Measurements from ENCODE around the gene CCL16. TPM values are rescaled to one million over a fixed set of nuclear protein-coding genes. Genes with fewer than 3 reads are reported as not detected.

CCL16 gene
- total RNA-seq, 4 donors from 2014 or later, result 0.42 TPM; not detected in 3

- intact Hi-C loops (cut with DNase I), result no loop called here
- Histone ChIP-seq H3K9me3 (peaks cover 0 to 6% (median 3%) of the 10 kb centered on the region in 4 donors), H3K36me3 (no peaks in the 10 kb centered on the region), H3K27me3 (no peaks in the 10 kb centered on the region), H3K4me3 (peak overlapping the region in 3 of 4 donors; percentile 30 to 45 (median 35)), H3K4me1 (no peaks in the 10 kb centered on the region), H3K27ac (replicated peaks in 1 of 4) (no peak overlapping the region)
- 98% methylated on average over 6 of the region's 6 CpGs for WGBS
- no peak for TF ChIP-seq POLR2AphosphoS5 (IDR thresholded peaks at IDR 0.05)
- DNase-seq (ENCODE audit: extremely low spot score), result no peak
Measured at GRCh38 chr17:35984140-35984539, 2.8 kb upstream of the CCL16 start.

GRCh38 chr17:35982409-35983191, 1.3 kb upstream of the CCL16 start:
- 89% methylated on average over 2 of the region's 3 CpGs for WGBS

GRCh38 chr17:35981908-35982330, 622 bp upstream of the CCL16 start:
- Histone ChIP-seq H3K4me3 (no peak overlapping the region), H3K36me3 (no peaks in the 10 kb centered on the region), H3K27me3 (peaks cover 0 to 9% (median 0%) of the 10 kb centered on the region in 4 donors), H3K9me3 (no peaks in the 10 kb centered on the region), H3K4me1 (no peaks in the 10 kb centered on the region), H3K27ac (replicated peaks in 1 of 4) (no peak overlapping the region)
- WGBS, result 65% methylated on average over 4 of the region's 4 CpGs
- DNase-seq (ENCODE audit: extremely low spot score), result no peak
- intact Hi-C loops (cut with DNase I), result no loop called here
- TF ChIP-seq POLR2A (IDR thresholded peaks at IDR 0.05; ENCODE audit: low read depth) (no peak), CTCF (IDR thresholded peaks at IDR 0.05) (no peak), POLR2AphosphoS5 (IDR thresholded peaks at IDR 0.05) (no peak), EP300 (IDR thresholded peaks at IDR 0.05) (no peak)

More at GRCh38 chr17:35982409-35983191, 1.3 kb upstream of the CCL16 start:
- Histone ChIP-seq H3K4me3 (no peak overlapping the region), H3K36me3 (no peaks in the 10 kb centered on the region), H3K9me3 (no peaks in the 10 kb centered on the region), H3K27ac (replicated peaks in 1 of 4) (no peak overlapping the region), H3K27me3 (peaks cover 0 to 9% (median 0%) of the 10 kb centered on the region in 4 donors), H3K4me1 (no peaks in the 10 kb centered on the region)
- DNase-seq (ENCODE audit: extremely low spot score), result no peak
- TF ChIP-seq POLR2A (IDR thresholded peaks at IDR 0.05; ENCODE audit: low read depth), result no peak
- no peak for TF ChIP-seq POLR2AphosphoS5 (IDR thresholded peaks at IDR 0.05)
- TF ChIP-seq CTCF (IDR thresholded peaks at IDR 0.05), result no peak
- no peak for TF ChIP-seq EP300 (IDR thresholded peaks at IDR 0.05)
- intact Hi-C loops (cut with DNase I), result no loop called here

DNA sequence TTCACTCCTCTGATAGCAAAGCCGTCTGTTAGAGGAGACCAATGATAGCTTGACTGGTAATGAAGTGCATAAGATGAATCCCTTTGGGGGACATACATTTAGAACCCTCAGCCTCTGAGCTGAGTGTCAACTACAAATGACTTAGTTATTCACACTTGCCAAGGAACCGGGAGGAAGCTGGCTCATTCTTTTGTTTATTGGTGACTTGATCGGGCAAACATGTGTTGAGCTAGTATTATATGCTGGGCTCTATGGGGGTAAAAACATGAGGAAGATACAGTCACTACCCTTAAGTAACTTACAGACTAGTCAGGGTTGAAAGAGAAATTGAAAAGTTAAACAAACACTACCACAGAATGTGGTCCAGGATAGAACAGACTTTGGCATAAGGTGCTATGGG, 3.0 kb downstream of the CCL16 start:
- peaks cover 4 to 7% (median 6%) of the 10 kb centered on the region in 4 donors for H3K4me1 ChIP-seq
- peaks cover 0 to 9% (median 0%) of the 10 kb centered on the region in 4 donors for H3K27me3 ChIP-seq
- WGBS, result 65% methylated on average over 3 of the region's 3 CpGs
- intact Hi-C loops (cut with DNase I), result loop anchor here (10.0 kb wide), 1 partner anchor 96 kb away; no protein-coding TSS in a partner anchor
- no peaks in the 10 kb centered on the region for H3K36me3 ChIP-seq
- no peak overlapping the region for H3K4me3 ChIP-seq
- H3K9me3 ChIP-seq, result no peaks in the 10 kb centered on the region
- no peak overlapping the region for H3K27ac ChIP-seq (replicated peaks in 1 of 4)
- TF ChIP-seq POLR2AphosphoS5 (IDR thresholded peaks at IDR 0.05), result no peak
- no peak for TF ChIP-seq EP300 (IDR thresholded peaks at IDR 0.05)
- DNase-seq (ENCODE audit: extremely low spot score), result no peak

DNA sequence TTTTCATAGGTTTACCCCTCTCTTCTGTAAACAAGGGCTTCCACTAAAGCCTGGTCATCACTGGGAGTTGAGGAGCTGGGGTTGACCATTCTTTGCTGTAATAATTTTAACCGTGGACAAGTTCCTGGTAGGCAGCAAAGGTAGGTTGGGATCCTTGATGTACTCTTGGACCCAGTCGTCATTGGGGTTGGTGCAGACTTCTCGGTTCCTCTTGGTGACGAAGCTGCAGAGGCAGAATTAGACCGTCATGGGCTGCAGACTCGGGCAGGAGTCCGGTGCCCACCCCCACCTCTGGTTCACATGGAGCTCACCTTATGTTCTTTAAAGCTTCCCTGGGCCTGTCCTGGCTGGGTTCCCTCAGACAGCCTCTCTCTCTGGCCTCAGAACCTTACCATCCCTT, 3.8 kb downstream of the CCL16 start:
- no peaks in the 10 kb centered on the region for H3K9me3 ChIP-seq
- DNase-seq (ENCODE audit: extremely low spot score), result peak; percentile 42
- peaks cover 0 to 9% (median 0%) of the 10 kb centered on the region in 4 donors for H3K27me3 ChIP-seq
- intact Hi-C loops (cut with DNase I), result loop anchor here (10.0 kb wide), 1 partner anchor 97 kb away; no protein-coding TSS in a partner anchor
- no peak overlapping the region for H3K4me3 ChIP-seq
- H3K36me3 ChIP-seq, result no peaks in the 10 kb centered on the region
- WGBS, result 87% methylated on average over 7 of the region's 7 CpGs
- H3K4me1 ChIP-seq, result peaks cover 6 to 15% (median 10%) of the 10 kb centered on the region in 4 donors
- TF ChIP-seq POLR2AphosphoS5 (IDR thresholded peaks at IDR 0.05), result no peak
- TF ChIP-seq EP300 (IDR thresholded peaks at IDR 0.05), result no peak
- no peak for TF ChIP-seq POLR2A (IDR thresholded peaks at IDR 0.05; ENCODE audit: low read depth)
- TF ChIP-seq CTCF (IDR thresholded peaks at IDR 0.05), result no peak
- H3K27ac ChIP-seq (replicated peaks in 1 of 4), result no peak overlapping the region
